ENCODE data around the gene MRPS14. TPM values are rescaled to one million over a fixed set of nuclear protein-coding genes. Genes with fewer than 3 reads are reported as not detected.
"Not testable (repeated sequence)": the region's sequence is repeated elsewhere in the genome, so short reads cannot be mapped to it uniquely, and the experiment has no call there.

The MRPS14 gene
- total RNA-seq, 1 experiment from 2014 or later, result 31.6 TPM

GRCh38 chr1:175040324-175040879 is 17.2 kb upstream of the MRPS14 start:
- no peaks in the 10 kb centered on the region for H3K9me3 ChIP-seq (replicated peaks)
- H3K27me3 ChIP-seq, result no peaks in the 10 kb centered on the region
- H3K36me3 ChIP-seq, result no peaks in the 10 kb centered on the region
- no peak overlapping the region for H3K27ac ChIP-seq
- no peak overlapping the region for H3K4me3 ChIP-seq
- no peak for DNase-seq
- H3K4me1 ChIP-seq, result peaks cover 16% of the 10 kb centered on the region

GRCh38 chr1:175037416-175037815 is 14.2 kb upstream of the MRPS14 start:
- Histone ChIP-seq H3K4me1 (peaks cover 5% of the 10 kb centered on the region; the same call in 1 of the 2 replicates), H3K27me3 (no peaks in the 10 kb centered on the region), H3K9me3 (replicated peaks) (no peaks in the 10 kb centered on the region), H3K27ac (no peak overlapping the region), H3K4me3 (no peak overlapping the region), H3K36me3 (no peaks in the 10 kb centered on the region)
- no peak for DNase-seq

GRCh38 chr1:175036476-175036875 is 13.3 kb upstream of the MRPS14 start:
- H3K4me3 ChIP-seq, result no peak overlapping the region
- H3K27me3 ChIP-seq, result no peaks in the 10 kb centered on the region

GRCh38 chr1:175035865-175036264 is 12.6 kb upstream of the MRPS14 start:
- no peaks in the 10 kb centered on the region for H3K27me3 ChIP-seq
- H3K4me1 ChIP-seq, result no peaks in the 10 kb centered on the region; the same call in 1 of the 2 replicates
- H3K27ac ChIP-seq, result no peak overlapping the region
- H3K9me3 ChIP-seq (replicated peaks), result no peaks in the 10 kb centered on the region
- DNase-seq, result no peak
- H3K36me3 ChIP-seq, result no peaks in the 10 kb centered on the region
- no peak overlapping the region for H3K4me3 ChIP-seq

More at GRCh38 chr1:175036476-175036875, 13.3 kb upstream of the MRPS14 start:
- Histone ChIP-seq H3K36me3 (no peaks in the 10 kb centered on the region), H3K27ac (no peak overlapping the region), H3K9me3 (replicated peaks) (no peaks in the 10 kb centered on the region), H3K4me1 (peaks cover 5% of the 10 kb centered on the region; the same call in 1 of the 2 replicates)
- no peak for DNase-seq

GRCh38 chr1:175034775-175035174 is 11.6 kb upstream of the MRPS14 start:
- no peak overlapping the region for H3K4me3 ChIP-seq
- H3K36me3 ChIP-seq, result no peaks in the 10 kb centered on the region
- DNase-seq, result no peak
- no peaks in the 10 kb centered on the region for H3K27me3 ChIP-seq
- no peak overlapping the region for H3K27ac ChIP-seq
- H3K9me3 ChIP-seq (replicated peaks), result no peaks in the 10 kb centered on the region
- no peaks in the 10 kb centered on the region; the same call in 1 of the 2 replicates for H3K4me1 ChIP-seq

GRCh38 chr1:175033953-175034352 is 10.7 kb upstream of the MRPS14 start:
- DNase-seq, result peak in 1 of 2 experiments; percentile 7
- Histone ChIP-seq H3K27ac (no peak overlapping the region), H3K36me3 (no peaks in the 10 kb centered on the region), H3K4me3 (no peak overlapping the region), H3K9me3 (replicated peaks) (no peaks in the 10 kb centered on the region), H3K27me3 (no peaks in the 10 kb centered on the region), H3K4me1 (no peaks in the 10 kb centered on the region; the same call in 1 of the 2 replicates)

- H3K27ac ChIP-seq, result no peak overlapping the region
- no peaks in the 10 kb centered on the region for H3K36me3 ChIP-seq
- no peak for DNase-seq
- no peaks in the 10 kb centered on the region for H3K4me1 ChIP-seq
- no peak overlapping the region for H3K4me3 ChIP-seq
- no peaks in the 10 kb centered on the region for H3K27me3 ChIP-seq
- H3K9me3 ChIP-seq (replicated peaks), result no peaks in the 10 kb centered on the region
Measured at GRCh38 chr1:175024773-175025172, 1.5 kb upstream of the MRPS14 start.

- H3K4me1 ChIP-seq; H3K36me3 ChIP-seq; H3K27me3 ChIP-seq; H3K9me3 ChIP-seq (replicated peaks); DNase-seq: not testable (repeated sequence)
- Histone ChIP-seq H3K4me3 (peak overlapping the region; percentile 89), H3K27ac (peak overlapping the region; percentile 61)
Measured at GRCh38 chr1:175023922-175024242, 657 bp upstream of the MRPS14 start.

GRCh38 chr1:175019524-175019923 is 3.7 kb downstream of the MRPS14 start:
- Histone ChIP-seq H3K4me1 (no peaks in the 10 kb centered on the region), H3K27ac (no peak overlapping the region), H3K27me3 (no peaks in the 10 kb centered on the region), H3K36me3 (peaks cover 7% of the 10 kb centered on the region), H3K9me3 (replicated peaks) (no peaks in the 10 kb centered on the region), H3K4me3 (no peak overlapping the region)
- no peak for DNase-seq

- no peaks in the 10 kb centered on the region for H3K9me3 ChIP-seq (replicated peaks)
- peaks cover 44% of the 10 kb centered on the region for H3K36me3 ChIP-seq
- no peaks in the 10 kb centered on the region for H3K27me3 ChIP-seq
- no peaks in the 10 kb centered on the region for H3K4me1 ChIP-seq
- H3K4me3 ChIP-seq, result no peak overlapping the region
- no peak for DNase-seq
- no peak overlapping the region for H3K27ac ChIP-seq
Measured at GRCh38 chr1:175015243-175015642, 8.0 kb downstream of the MRPS14 start.

- no peaks in the 10 kb centered on the region for H3K9me3 ChIP-seq (replicated peaks)
- no peak overlapping the region for H3K27ac ChIP-seq
- H3K27me3 ChIP-seq, result no peaks in the 10 kb centered on the region
- H3K4me1 ChIP-seq, result no peaks in the 10 kb centered on the region
- no peak for DNase-seq
- H3K36me3 ChIP-seq, result peaks cover 56% of the 10 kb centered on the region
- no peak overlapping the region for H3K4me3 ChIP-seq
Measured at GRCh38 chr1:175013445-175013844, 9.8 kb downstream of the MRPS14 start.

- Histone ChIP-seq H3K36me3 (peaks cover 87% of the 10 kb centered on the region), H3K9me3 (replicated peaks) (no peaks in the 10 kb centered on the region), H3K27ac (no peak overlapping the region), H3K4me3 (no peak overlapping the region), H3K4me1 (no peaks in the 10 kb centered on the region), H3K27me3 (no peaks in the 10 kb centered on the region)
- no peak for DNase-seq
Measured at GRCh38 chr1:175009532-175009931, 13.7 kb downstream of the MRPS14 start.

- Histone ChIP-seq H3K36me3 (peaks cover 50% of the 10 kb centered on the region), H3K27me3 (no peaks in the 10 kb centered on the region)
Measured at GRCh38 chr1:175005085-175005783, 18.0 kb downstream of the MRPS14 start.

GRCh38 chr1:175003521-175003920 is 19.7 kb downstream of the MRPS14 start:
- Histone ChIP-seq H3K9me3 (replicated peaks) (no peaks in the 10 kb centered on the region), H3K36me3 (peaks cover 39% of the 10 kb centered on the region), H3K27me3 (no peaks in the 10 kb centered on the region), H3K4me3 (no peak overlapping the region), H3K4me1 (peaks cover 4% of the 10 kb centered on the region; the same call in 1 of the 2 replicates), H3K27ac (no peak overlapping the region)
- no peak for DNase-seq

More at GRCh38 chr1:175005085-175005783, 18.0 kb downstream of the MRPS14 start:
- no peak for DNase-seq
- no peak overlapping the region for H3K4me3 ChIP-seq
- no peak overlapping the region for H3K27ac ChIP-seq
- H3K4me1 ChIP-seq, result peaks cover 4% of the 10 kb centered on the region; the same call in 1 of the 2 replicates
- no peaks in the 10 kb centered on the region for H3K9me3 ChIP-seq (replicated peaks)

GRCh38 chr1:175002910-175003517 is 20.2 kb downstream of the MRPS14 start:
- Histone ChIP-seq H3K27ac (no peak overlapping the region), H3K4me3 (no peak overlapping the region), H3K36me3 (peaks cover 33% of the 10 kb centered on the region), H3K9me3 (replicated peaks) (no peaks in the 10 kb centered on the region), H3K4me1 (peaks cover 4% of the 10 kb centered on the region; the same call in 1 of the 2 replicates), H3K27me3 (no peaks in the 10 kb centered on the region)
- no peak for DNase-seq
